Astrocyte (in vitro differentiated cells and primary cell): Measurements from ENCODE around the gene LGALS16.

Source experiments
- CTCF ChIP-seq: IDR thresholded peaks from 2 replicates; pipeline ENCODE4 v1.5.1; 2011; ENCODE audit warnings: low read depth, mild to moderate bottlenecking, inconsistent platforms, low read length, moderate library complexity; ENCODE audit not compliant: insufficient read depth
- EZH2 ChIP-seq: IDR thresholded peaks from 2 replicates; pipeline ENCODE4 v1.6.1; 2012; ENCODE audit warnings: mild to moderate bottlenecking, low read length, inconsistent platforms; ENCODE audit not compliant: insufficient read depth

DNA sequence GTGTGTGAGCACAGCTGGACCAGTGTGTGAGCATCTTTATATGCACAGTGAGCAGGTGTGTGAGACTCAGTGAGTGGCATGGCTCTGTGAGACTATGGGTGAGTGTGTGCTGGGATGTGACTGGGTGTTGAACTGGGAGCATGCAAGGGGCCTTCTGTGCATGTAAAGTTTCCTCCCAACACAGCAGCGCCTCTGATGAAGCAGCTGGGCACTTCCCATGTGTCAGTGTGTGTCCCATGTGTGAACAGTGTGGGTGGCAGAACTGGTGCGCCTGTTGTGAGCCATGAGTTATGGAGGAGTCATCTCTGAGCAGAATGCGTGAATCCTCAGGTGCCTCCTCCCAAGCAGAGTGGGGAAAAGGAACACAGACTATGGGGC is 24.1 kb downstream of the LGALS16 start:
- TF ChIP-seq CTCF: no peak
- TF ChIP-seq EZH2: no peak
